Neural cell (in vitro differentiated cells): ENCODE results near the gene TBC1D3I.
"Not testable (repeated sequence)": the region's sequence is repeated elsewhere in the genome, so short reads cannot be mapped to it uniquely, and the experiment has no call there.

Experiments
- EP300 ChIP-seq: fragments of 450-650 bp; conservative IDR thresholded peaks from 2 replicates; pipeline ENCODE4 v1.6.1; 2014; ENCODE audit warnings: antibody characterized with exemption, mild to moderate bottlenecking, moderate library complexity; ENCODE audit not compliant: poor library complexity, severe bottlenecking
- EZH2 ChIP-seq: fragments of 200-600, 300-800 bp; shearing (Covaris generic), sonication (generic); IDR thresholded peaks from 2 replicates; pipeline ENCODE4 v1.6.1; 2014; ENCODE audit warnings: antibody characterized with exemption, low read length, borderline replicate concordance, mild to moderate bottlenecking; ENCODE audit not compliant: insufficient read depth, poor library complexity, severe bottlenecking
- POLR2AphosphoS5 ChIP-seq: IDR thresholded peaks from 2 replicates; pipeline ENCODE4 v1.6.1; 2012
- RAD21 ChIP-seq: fragments of 450-650 bp; conservative IDR thresholded peaks from 2 replicates; pipeline ENCODE4 v1.6.1; 2014; ENCODE audit warnings: antibody characterized with exemption, mild to moderate bottlenecking, moderate library complexity
- TF ChIP-seq, protein P1 (sequence below): fragments of 450-650 bp; IDR thresholded peaks from 2 replicates; pipeline ENCODE4 v1.5.1; 2014; ENCODE audit warnings: antibody characterized with exemption, mild to moderate bottlenecking, moderate library complexity; ENCODE audit not compliant: poor library complexity, severe bottlenecking
- TF ChIP-seq, protein P2 (sequence below): IDR thresholded peaks from 2 replicates; pipeline ENCODE4 v1.6.1; 2012; ENCODE audit warnings: borderline replicate concordance

- not testable (repeated sequence) for TF ChIP-seq EZH2, POLR2AphosphoS5, EP300, RAD21
- TF ChIP-seq, protein P1, sequence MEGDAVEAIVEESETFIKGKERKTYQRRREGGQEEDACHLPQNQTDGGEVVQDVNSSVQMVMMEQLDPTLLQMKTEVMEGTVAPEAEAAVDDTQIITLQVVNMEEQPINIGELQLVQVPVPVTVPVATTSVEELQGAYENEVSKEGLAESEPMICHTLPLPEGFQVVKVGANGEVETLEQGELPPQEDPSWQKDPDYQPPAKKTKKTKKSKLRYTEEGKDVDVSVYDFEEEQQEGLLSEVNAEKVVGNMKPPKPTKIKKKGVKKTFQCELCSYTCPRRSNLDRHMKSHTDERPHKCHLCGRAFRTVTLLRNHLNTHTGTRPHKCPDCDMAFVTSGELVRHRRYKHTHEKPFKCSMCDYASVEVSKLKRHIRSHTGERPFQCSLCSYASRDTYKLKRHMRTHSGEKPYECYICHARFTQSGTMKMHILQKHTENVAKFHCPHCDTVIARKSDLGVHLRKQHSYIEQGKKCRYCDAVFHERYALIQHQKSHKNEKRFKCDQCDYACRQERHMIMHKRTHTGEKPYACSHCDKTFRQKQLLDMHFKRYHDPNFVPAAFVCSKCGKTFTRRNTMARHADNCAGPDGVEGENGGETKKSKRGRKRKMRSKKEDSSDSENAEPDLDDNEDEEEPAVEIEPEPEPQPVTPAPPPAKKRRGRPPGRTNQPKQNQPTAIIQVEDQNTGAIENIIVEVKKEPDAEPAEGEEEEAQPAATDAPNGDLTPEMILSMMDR, result not testable (repeated sequence)
- TF ChIP-seq, protein P2, sequence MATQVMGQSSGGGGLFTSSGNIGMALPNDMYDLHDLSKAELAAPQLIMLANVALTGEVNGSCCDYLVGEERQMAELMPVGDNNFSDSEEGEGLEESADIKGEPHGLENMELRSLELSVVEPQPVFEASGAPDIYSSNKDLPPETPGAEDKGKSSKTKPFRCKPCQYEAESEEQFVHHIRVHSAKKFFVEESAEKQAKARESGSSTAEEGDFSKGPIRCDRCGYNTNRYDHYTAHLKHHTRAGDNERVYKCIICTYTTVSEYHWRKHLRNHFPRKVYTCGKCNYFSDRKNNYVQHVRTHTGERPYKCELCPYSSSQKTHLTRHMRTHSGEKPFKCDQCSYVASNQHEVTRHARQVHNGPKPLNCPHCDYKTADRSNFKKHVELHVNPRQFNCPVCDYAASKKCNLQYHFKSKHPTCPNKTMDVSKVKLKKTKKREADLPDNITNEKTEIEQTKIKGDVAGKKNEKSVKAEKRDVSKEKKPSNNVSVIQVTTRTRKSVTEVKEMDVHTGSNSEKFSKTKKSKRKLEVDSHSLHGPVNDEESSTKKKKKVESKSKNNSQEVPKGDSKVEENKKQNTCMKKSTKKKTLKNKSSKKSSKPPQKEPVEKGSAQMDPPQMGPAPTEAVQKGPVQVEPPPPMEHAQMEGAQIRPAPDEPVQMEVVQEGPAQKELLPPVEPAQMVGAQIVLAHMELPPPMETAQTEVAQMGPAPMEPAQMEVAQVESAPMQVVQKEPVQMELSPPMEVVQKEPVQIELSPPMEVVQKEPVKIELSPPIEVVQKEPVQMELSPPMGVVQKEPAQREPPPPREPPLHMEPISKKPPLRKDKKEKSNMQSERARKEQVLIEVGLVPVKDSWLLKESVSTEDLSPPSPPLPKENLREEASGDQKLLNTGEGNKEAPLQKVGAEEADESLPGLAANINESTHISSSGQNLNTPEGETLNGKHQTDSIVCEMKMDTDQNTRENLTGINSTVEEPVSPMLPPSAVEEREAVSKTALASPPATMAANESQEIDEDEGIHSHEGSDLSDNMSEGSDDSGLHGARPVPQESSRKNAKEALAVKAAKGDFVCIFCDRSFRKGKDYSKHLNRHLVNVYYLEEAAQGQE, result not testable (repeated sequence)
These were observed 43.4 kb downstream of the TBC1D3I start for GRCh38 chr17:36220737-36221580.
